Measurements from ENCODE around the gene HINT2. TPM values are rescaled to one million over a fixed set of nuclear protein-coding genes. Genes with fewer than 3 reads are reported as not detected.

Gene HINT2
- 10 to 100 TPM; 67.7 to 70.8 TPM for total RNA-seq

DNA sequence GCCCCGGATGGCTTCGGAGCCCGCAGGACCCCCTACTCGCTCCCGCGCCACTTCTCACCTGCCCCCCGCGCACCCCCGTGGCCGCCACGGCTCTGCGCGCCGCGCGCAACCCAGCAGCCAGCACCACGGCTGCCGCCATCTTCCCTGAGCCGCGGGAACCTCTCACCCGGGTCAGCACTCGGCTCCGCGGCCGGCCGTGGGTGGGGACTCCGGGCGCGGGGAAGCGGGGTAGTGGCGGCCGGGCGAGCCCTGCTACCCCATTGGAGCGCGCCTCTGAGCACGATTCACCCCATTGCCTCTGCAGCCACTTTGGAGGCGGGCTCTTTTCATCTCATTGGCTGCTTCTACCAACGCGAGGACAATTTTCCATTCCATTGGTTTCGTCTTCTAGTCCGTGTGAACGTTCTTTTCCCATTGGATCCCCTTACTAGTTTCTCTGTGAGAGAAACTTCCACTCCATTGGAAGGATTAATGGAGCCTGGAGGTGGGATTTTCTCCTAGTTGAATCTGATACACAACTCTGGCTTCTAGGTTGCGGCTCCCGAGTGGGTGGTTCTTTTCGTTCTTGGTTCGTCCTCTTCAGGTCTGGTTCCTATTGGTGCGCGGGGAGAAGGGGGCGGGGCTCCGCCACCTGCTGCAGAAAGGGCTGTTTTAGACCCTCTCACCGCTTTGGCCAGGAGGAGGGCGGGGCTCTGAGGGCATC is at the start of gene HINT2:
Gene HINT2 (minus strand): TSS at position 202 of the 703 bp plus-strand sequence. CDS start 63 bp downstream, at position 139.
- POLR2A ChIA-PET: interaction anchor here (0.7 to 1.1 kb wide), 3 partner anchors 16 to 157 kb away, joined by 3 to 4 read pairs (median 3); partner anchors contain the start of genes CCDC107 and RMRP
- CTCF ChIA-PET: no interaction called here

DNA sequence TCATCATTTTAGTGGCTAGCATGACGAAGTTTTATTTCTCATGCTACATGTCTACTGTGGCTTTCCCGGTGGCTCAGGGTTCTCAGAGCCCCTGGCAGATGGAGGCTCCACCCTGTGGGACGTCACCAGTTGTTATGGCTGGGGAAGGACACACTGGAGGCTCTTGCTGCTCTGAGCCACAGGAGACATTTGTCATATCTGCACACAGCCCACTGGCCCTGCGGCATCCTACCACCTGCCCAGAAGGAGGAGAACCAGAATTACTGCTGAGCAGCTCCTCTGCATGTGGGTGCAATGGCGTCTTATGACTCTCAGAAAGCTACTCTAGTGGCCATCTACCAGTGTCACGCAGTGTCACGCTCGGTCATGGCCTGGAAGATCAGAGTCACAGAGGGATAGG is 48.7 kb upstream of the HINT2 start:
- CTCF ChIA-PET: no interaction called here
- POLR2A ChIA-PET: no interaction called here

DNA sequence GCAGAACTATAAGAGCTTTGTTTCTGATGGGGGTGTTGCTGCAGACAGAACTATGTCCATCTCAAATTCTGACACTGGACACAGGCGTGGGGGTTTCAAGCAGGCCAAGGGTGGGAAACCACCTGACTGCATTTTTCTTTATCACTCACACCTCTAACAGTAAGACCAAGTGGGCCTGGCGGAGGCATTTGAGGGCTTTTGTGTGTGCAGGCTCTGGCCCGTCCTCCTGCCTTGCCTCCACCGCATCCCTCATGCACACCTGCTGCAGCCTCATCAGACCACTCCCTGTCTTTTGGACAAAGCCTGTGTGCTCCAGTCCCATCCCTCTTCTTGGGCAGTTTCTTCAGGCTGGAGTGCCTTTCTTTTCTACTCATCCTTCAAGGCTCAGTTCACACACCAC is 47.5 kb upstream of the HINT2 start:
- ChIA-PET POLR2A (no interaction called here), CTCF (no interaction called here)

DNA sequence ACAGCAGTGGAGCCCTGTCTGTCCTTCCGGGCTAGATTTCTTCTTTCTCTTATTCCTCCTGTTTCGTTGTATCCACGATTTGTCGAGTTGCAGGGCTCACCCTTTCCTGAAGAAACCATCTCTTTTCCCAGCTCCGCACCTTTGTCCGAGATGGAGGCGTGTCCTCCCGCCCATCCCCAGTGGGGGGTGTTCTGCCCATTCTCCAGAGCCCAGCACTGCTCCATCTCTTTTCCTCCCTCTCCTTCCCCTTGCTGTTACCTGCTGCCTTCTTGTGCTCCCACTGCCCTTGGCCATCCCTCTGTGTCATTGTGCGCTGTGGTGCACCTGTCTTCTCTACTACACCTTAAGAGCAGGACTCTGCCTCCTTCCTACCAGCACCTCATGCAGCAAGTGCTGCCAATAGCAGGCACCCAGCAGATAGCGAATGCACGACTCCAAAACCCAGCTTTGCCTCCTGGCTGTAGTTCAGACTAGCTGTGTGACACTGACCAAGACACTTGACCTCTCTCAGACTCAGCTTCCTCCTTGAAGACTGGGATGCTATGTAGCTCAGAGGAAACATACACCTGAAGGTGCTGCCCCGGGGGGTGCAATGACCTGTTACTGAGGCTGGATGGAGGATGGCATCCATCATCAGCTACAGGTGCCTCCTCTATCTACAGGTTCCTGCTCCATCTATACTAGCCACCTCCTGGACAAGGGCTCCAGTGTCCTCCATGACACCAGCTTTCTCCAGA is 46.5 kb upstream of the HINT2 start:
- ChIA-PET CTCF (no interaction called here), POLR2A (no interaction called here)

DNA sequence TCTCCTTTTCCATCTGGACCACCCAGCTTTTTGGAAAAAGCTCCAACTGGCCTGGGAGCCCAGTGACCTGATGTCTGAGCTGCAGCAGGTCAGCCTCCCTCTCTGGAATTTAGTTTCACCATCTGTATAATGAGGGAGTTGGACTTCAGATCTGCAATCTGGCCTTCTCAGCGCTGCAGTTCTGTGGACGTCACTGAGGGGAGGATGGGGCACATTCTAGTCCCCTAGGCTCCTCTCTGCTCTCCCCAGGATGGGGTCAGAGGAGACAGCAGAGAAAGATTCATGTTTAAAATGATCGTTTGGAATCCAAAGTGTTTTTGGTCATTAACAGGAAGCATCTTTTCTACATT is 45.1 kb upstream of the HINT2 start:
- CTCF ChIA-PET: no interaction called here
- POLR2A ChIA-PET: no interaction called here

DNA sequence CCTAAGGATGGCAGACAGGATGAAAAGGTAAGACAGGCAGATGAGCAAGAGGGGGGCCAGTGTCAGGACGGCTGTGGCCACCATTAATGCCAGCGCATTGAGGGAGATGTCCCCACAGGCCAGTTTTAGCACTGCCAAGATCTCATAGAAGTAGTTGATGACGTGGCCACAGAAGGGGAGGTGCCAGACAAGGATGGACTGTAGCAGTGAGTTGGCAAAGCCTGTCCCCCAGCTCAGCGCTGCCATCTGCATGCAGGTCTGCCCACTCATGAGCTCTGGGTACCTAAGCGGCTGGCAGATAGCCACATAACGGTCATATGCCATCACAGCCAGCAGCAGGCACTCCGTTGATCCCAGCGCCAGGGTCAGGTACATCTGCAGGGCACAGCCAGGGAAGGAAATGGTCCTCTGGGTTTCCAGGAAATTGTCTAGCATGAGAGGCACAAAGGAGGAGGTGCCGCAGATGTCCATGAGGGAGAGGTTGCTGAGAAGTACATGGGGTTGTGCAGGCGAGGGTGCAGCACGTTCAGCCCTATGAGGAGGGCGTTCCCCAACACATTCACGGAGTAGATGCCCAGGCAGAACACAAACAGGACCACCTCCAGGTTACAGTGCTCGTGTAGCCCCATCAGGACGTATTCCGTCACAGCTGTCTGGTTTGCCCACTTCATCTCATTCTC is 44.6 kb upstream of the HINT2 start:
- ChIA-PET CTCF (interaction anchor here (1.1 kb wide), 1 partner anchor 11 kb away, joined by 3 read pairs; no protein-coding TSS in a partner anchor), POLR2A (no interaction called here)

DNA sequence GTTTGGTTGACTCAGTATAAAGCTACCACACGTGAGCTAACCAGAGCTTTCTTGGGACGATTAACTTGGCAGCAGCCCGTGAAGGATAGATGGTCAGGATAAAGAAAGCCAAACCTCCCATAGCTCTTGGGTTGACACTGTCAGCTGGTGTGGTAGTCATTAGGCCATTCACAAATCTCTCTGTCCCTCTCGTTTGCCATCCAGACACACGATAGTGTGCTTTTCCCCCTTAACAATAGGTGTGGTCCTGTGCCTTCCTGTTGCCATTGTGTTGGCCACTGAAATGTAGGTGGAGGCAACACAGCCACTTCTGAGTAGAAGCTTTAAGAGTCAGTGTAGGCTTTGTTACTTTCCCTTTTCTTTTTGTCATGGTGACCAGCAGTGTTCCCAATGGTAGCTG is 43.6 kb upstream of the HINT2 start:
- ChIA-PET POLR2A (no interaction called here), CTCF (interaction anchor here (0.6 to 1.1 kb wide), 3 partner anchors 10 to 470 kb away, joined by 3 to 4 read pairs (median 3); no protein-coding TSS in a partner anchor)

DNA sequence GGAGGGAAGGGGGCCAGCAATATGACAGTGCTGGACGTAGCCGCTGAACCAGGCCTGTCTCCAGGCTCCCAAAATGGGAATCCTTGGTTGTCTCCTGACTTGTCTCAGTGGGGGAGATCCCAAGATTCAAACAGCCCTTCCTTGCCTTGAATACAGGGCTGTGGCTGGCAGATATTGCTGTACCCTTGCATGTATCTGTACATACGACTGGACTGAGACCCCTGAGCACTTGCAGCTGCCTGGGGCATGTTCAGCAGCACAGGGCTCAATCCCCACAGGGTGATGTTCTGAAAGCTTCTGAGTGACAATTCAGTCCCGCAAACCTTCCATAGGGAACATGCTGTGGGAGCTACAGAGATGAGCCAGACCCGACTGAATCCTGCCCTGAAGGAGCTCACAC is 42.0 kb upstream of the HINT2 start:
- ChIA-PET POLR2A (no interaction called here), CTCF (interaction anchor here (1.2 kb wide), 1 partner anchor 11 kb away, joined by 3 read pairs; no protein-coding TSS in a partner anchor)

DNA sequence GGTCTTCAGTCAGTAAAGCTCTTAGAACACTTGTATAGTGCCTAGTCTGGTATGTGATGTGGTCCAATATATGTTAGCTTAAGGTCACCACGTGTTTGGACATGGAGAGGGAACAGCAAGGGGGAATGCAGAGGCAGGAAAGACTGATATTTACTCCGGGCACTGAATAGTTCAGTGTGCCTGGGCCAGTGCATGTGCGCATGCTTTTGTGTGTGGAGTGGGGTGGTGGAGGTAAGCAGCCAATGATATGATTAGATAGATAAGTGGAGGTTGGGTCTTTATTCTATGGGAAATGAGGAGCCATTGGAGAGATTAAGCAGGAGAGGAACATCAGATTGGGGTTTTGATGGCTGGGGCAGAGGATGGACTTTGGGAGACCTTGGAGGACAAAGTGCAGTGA is 41.4 kb upstream of the HINT2 start:
- ChIA-PET CTCF (no interaction called here), POLR2A (no interaction called here)

DNA sequence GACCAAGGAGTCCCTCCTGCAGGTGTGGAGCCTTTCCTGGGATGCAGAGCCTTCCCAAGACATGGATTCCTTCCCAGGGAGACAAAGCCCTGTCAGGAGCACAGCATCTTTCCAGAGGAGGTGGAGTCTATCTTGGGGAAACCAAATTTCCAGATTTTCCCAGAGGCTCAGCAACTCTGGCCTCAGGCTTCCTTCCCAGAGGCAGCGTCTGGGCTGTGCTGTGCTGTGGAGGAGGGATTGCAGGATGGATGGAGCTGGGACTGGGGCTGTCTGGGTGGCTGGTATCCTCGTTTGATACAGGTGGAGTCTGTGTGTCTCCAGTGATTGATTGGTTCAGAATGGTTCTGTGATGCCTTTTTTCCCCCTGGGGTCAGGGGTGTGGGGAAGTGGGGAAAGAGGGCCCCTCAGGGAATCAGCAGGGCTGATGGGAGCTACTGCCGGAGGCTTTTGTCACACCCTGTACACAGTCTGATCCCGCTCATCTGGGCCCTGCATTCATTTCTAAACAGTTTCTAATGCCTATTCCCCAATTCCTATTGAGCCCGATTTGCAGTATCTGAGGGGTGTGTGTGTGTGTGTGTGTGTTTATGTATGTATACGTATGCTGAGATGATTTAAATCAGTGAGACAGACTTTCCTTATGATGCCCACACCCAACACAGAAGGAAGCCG is 39.4 kb upstream of the HINT2 start:
- CTCF ChIA-PET: no interaction called here
- POLR2A ChIA-PET: no interaction called here

DNA sequence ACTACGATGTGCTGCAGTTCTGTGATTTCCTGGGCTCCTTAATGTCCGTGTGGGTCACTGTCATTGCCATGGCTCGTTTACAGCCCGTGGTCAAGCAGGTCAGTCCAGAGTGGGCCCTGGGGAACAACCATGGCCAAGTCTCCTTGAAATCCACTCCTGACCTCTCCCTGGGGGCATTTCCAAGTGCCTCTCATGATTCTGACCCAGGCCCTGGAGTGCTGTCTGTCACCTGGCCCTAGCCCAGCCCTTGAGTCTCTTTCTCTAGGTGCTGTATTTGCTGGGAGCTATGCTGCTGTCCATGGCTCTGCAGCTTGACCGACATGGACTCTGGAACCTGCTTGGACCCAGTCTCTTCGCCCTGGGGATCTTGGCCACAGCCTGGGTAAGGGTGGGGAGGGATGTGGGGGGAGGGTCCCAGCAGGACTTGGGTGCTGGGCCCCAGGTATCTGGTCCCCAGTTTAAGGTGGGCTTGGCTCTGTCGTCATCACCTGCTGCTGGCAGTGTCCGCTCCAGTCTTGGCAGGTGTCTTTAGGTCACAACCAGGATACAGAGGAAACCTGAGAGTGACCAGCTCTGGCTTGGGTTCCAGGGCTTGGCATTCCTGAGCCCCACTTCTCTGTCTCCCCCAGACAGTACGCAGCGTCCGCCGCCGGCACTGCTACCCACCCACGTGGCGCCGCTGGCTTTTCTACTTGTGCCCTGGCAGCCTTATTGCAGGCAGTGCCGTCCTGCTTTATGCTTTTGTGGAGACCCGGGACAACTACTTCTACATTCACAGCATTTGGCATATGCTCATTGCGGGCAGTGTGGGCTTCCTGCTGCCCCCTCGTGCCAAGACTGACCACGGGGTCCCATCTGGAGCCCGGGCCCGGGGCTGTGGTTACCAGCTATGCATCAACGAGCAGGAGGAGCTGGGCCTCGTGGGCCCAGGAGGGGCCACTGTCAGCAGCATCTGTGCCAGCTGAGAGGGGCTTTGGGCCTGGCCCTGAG is 38.3 kb upstream of the HINT2 start:
- CTCF ChIA-PET: interaction anchor here (1.0 kb wide), 1 partner anchor 29 kb away, joined by 3 read pairs; no protein-coding TSS in a partner anchor

DNA sequence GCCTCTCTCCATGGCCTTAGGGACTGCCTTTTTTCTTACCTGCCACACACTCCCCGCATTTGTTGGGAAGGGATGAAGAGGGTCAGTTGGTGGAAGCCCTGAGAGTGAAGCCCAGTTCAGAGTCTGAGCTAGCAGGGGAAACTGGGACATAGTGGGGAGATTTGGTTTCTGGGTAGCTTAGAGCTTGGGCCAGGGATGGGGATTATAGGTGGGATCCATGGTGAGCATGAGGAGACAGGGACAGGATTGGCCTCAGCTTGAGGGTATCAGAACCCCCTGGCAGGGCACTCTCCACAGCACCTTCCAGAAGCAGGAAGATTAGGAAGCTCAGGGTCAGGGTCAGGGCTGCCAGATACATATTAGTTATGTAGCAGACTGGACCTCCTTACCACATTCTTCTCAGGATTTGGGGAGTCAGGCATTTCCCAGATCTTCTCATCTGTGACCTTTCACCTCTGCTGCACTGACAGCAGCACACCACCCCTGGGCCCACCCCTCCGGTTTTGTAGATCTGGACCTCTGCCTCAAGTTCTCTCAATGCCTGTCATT is 37.5 kb upstream of the HINT2 start:
- ChIA-PET CTCF (interaction anchor here (1.0 kb wide), 1 partner anchor 28 kb away, joined by 3 read pairs; no protein-coding TSS in a partner anchor), POLR2A (no interaction called here)

More for the DNA sequence above, 38.3 kb upstream of the HINT2 start:
- POLR2A ChIA-PET: no interaction called here

DNA sequence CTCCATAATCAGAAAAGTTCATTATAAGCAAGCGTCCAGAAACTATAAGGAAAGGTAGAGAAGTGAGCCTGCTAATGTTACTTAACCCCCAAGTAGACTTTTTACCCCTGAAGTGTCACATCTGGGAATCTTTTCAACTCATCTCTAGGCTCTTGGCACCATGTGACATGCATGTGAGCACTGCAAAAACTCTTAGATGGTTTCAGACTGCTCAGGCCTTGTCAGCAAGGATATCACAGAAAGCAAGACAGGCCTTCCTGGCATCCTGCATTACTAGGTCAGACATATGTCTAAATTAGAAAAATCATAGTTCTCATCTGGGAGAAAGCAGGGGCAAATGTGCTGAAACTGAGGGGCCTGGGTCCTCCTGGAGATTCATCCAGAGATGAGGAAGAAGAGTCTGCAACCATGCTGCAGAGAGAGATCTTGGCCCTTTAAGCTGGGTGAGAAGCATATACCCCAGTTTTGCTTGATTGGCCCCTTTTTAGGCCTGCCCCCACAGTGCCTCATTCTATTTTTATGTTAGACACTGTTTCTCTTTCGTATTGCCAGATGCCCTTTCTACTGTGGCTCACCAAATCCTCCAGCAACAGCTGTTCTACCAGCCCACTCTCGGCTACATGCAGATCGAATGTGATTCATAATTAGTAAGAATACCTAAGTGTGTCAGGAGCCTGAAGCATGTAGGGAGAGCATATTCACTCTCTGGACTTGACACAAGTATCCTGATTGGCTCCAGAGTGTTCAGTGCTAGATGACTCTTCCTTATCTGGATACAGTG is 33.1 kb upstream of the HINT2 start:
- CTCF ChIA-PET: interaction anchor here (1.3 kb wide), 1 partner anchor 11 kb away, joined by 3 read pairs; no protein-coding TSS in a partner anchor
- POLR2A ChIA-PET: no interaction called here

DNA sequence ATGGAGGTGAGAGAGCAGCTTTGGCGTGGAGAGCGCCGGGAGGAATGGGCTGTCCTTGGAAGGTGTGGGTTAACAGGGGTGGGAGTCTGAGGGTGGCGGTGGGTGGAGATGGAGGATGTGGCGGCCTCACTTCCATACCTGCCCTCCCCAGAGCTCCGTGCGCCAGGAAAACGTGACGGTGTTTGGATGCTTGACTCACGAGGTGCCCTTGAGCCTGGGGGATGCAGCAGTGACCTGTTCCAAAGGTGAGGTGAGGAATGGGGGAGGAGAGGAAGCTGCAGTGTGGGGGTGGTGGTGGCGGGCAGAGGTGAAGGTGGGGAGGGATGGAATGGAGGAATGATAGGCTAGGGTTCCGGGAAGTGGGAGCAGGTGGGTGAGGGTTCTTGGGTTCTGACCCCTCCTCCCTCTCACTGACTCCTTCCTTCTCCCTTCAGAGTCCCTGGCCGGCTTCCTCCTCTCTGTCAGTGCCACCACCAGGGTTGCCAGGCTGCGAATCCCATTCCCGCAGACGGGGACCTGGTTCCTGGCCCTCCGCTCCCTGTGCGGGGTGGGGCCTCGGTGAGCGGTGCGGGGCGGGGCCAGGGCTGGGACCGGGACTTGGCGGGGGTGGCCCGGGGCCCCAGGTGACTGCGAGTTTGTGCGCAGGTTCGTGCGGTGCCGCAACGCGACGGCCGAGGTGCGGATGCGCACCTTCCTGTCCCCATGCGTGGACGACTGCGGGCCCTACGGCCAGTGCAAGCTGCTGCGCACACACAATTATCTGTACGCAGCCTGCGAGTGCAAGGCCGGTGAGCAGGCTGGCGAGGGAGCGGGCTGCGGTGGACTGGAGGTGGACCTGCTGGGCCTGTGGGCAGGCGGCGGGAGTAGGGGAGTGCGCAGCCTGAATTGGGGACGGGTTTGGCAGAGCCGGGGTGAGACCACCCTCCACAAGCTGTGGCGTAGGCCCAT is 31.3 kb upstream of the HINT2 start:
- CTCF ChIA-PET: interaction anchor here (0.9 to 1.1 kb wide), 3 partner anchors 11 to 36 kb away, joined by 3 to 4 read pairs (median 3); no protein-coding TSS in a partner anchor
- POLR2A ChIA-PET: no interaction called here

DNA sequence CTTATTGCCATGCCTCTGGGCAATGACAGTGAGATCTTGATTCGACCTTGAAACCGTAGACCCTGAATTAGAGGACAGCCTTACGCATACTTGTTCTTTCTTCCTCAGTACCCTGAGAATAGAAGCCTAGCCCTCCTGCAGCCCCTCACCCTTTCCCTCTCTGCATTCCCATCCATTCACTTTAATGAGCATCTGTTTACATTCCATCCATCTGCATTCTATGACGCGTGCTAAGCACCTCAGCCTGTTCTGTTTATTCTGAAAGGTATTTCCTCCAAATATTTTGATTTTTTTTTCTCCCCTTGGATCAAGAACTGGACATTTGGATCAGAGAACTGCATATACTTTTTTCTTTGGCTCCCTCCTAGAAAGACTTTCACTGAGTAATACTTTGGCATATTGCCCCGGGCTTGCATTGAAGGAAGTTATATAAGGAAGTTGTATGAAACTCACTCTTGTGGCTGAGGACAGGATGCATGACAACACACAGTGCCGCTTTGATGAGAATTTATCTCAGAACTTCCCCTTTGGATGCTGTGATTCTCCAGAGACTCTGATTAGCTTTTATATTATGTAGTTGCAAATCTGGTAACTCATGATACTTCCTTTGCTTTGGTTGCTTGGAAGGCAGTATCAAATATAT is 29.9 kb upstream of the HINT2 start:
- ChIA-PET POLR2A (no interaction called here), CTCF (interaction anchor here (0.9 to 1.2 kb wide), 3 partner anchors 14 to 38 kb away, joined by 3 to 4 read pairs (median 3); no protein-coding TSS in a partner anchor)

DNA sequence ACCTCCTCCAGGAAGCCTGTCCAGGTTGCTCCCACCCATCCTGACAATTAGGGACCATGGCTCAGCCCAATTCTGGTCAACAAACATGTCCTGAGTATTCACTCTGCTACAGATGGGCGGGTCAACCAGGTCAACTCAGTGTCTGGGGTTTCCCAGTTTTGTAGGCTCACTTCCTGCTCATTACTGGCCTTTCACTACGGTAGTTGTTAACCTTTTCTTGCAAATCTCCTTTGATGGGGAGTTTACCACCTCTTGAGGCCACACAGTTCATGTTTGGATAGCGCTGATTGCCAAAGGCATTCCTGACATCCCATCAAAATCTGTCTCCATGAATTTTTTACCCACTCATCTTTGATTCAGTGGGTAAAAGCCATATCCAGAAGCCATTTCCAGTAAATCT is 28.0 kb upstream of the HINT2 start:
- CTCF ChIA-PET: interaction anchor here (1.1 kb wide), 1 partner anchor 39 kb away, joined by 4 read pairs; no protein-coding TSS in a partner anchor
- POLR2A ChIA-PET: no interaction called here
